ENCODE data around the gene EXOSC10. TPM values are rescaled to one million over a fixed set of nuclear protein-coding genes. Genes with fewer than 3 reads are reported as not detected.
A peak's percentile ranks its signal among the peaks of the same experiment; 100 is the strongest.

The EXOSC10 gene
- 74.0 and 76.9 TPM in 2 replicates for polyA plus RNA-seq (2011; rRNA removed)
- polyA plus RNA-seq (2012; cell fraction: cytosol; rRNA removed), result 40.3 and 42.1 TPM in 2 replicates
- 74.3 and 97.9 TPM in 2 replicates for polyA plus RNA-seq (2012; cell fraction: nucleus; rRNA removed)
- polyA plus RNA-seq (2017; fragmentation: RNase III; extraction: RNeasy Plus Mini Kit Qiagen cat#74134 plus additional on column Dnase treatment), result 45.4 to 47.8 TPM (median 47.4 TPM) in 3 replicates
- polyA minus RNA-seq (2011; rRNA and poly(A)+ RNA removed), result 40.9 and 41.2 TPM in 2 replicates

DNA sequence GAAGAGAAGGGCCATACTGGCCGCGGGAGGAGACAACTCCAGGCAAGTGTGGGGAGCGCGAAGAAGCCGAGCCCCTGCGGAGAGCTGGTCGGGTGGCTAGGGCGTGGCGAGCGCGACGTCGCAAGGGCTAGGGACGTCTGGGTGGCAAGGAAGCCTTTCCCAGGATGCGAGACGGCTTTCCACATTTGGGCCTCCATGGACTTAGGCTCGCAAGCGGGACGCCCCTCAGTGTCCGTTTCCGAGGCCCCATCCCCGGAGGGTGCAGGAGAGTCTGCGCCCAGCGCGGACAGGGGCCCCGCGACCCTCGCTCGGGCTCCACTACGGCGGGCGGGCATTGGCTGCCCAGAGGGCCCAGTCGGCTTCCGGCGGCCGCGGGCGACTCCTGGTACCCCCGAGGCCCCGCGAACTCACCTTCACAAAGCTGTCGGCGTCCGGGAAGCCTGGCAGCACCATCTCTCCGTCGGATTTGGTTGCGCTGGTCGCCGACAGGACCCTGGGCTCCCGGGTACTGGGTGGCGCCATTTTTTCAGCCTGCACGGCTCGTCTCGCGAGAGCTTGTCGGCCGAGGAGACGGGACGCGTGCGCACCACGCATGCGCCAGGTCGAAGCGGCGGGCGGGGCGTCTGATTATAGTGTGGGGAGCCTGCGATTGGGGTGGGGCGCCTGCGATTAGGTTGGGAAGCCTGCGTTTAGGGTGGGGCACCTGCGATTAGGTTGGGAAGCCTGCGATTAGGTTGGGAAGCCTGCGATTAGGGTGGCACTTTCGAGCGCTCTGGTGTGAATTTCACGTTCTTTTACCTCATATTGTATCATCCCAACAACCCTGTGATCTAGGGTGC is at the start of gene EXOSC10:
Gene EXOSC10, minus strand, starts transcription at position 560 of the 839 bp plus-strand sequence. Its CDS starts 38 bp downstream, at position 522.
- ChIA-PET CTCF (interaction anchor here (2.9 kb wide), 1 partner anchor 62 kb away, joined by 16 read pairs; no protein-coding TSS in a partner anchor), POLR2A (interaction anchor here (0.7 to 1.5 kb wide), 9 partner anchors 10 to 173 kb away, joined by 3 to 5 read pairs (median 3); partner anchors contain the start of gene MTOR)
- FAIRE-seq, result no peak
- peaks cover 8% of the 10 kb centered on the region; the same call in 2 of the 3 replicates for H3K4me1 ChIP-seq
- H3K4me2 ChIP-seq, result peak within 1 kb of the TSS; percentile 96
- DNase-seq (ENCODE audit: low read depth in 1 of 2, low spot score in 1 of 2), result peak; percentile 84 to 88
- peak within 1 kb of the TSS; percentile 88 for H3K4me3 ChIP-seq
- peak; percentile 97 for ATAC-seq
- no peaks in the 10 kb centered on the region for H3K9me3 ChIP-seq
- H3K27ac ChIP-seq, result peak within 1 kb of the TSS; percentile 93 to 100
- TF ChIP-seq, protein P1, sequence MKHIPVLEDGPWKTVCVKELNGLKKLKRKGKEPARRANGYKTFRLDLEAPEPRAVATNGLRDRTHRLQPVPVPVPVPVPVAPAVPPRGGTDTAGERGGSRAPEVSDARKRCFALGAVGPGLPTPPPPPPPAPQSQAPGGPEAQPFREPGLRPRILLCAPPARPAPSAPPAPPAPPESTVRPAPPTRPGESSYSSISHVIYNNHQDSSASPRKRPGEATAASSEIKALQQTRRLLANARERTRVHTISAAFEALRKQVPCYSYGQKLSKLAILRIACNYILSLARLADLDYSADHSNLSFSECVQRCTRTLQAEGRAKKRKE (CRISPR knock-in tag; IDR thresholded peaks at IDR 0.05; ENCODE audit: low read depth), result no peak
- TF ChIP-seq NR3C1 (IDR thresholded peaks at IDR 0.05) (no peak), PHF8 (IDR thresholded peaks at IDR 0.05; ENCODE audit: borderline replicate concordance, low read depth) (peak; percentile 74), CHD2 (IDR thresholded peaks at IDR 0.05; ENCODE audit: low read length, partially characterized antibody) (peak; percentile 85), ESRRA (IDR thresholded peaks at IDR 0.05; ENCODE audit: borderline replicate concordance, low read length) (no peak), NPAS2 (CRISPR knock-in tag; IDR thresholded peaks at IDR 0.05; ENCODE audit: borderline replicate concordance) (no peak), TP53 (CRISPR knock-in tag; IDR thresholded peaks at IDR 0.05) (no peak), POLR2A (IDR thresholded peaks at IDR 0.05; ENCODE audit: low read length) (peak; percentile 40), HOXB13 (CRISPR knock-in tag; IDR thresholded peaks at IDR 0.05; ENCODE audit: low read depth) (no peak), CHD4 (IDR thresholded peaks at IDR 0.05; ENCODE audit: borderline replicate concordance) (no peak), KDM5A (IDR thresholded peaks at IDR 0.05) (peak; percentile 93), MYC (IDR thresholded peaks at IDR 0.05; ENCODE audit: borderline replicate concordance, low read length) (no peak), JUN (IDR thresholded peaks at IDR 0.05) (peak in 1 of 2 experiments; percentile 72; a peak in 1 of 5 replicates), GATA3 (IDR thresholded peaks at IDR 0.05; ENCODE audit: borderline replicate concordance) (no peak), CEBPB (IDR thresholded peaks at IDR 0.05) (no peak), ZC3H11A (IDR thresholded peaks at IDR 0.05) (no peak), CBX2 (IDR thresholded peaks at IDR 0.05; ENCODE audit: borderline replicate concordance, low read depth) (no peak), KDM1A (IDR thresholded peaks at IDR 0.05; ENCODE audit: low read depth) (no peak), HOXB5 (CRISPR knock-in tag; IDR thresholded peaks at IDR 0.05) (no peak), RARB (CRISPR knock-in tag; IDR thresholded peaks at IDR 0.05) (no peak)
- TF ChIP-seq, protein P2, sequence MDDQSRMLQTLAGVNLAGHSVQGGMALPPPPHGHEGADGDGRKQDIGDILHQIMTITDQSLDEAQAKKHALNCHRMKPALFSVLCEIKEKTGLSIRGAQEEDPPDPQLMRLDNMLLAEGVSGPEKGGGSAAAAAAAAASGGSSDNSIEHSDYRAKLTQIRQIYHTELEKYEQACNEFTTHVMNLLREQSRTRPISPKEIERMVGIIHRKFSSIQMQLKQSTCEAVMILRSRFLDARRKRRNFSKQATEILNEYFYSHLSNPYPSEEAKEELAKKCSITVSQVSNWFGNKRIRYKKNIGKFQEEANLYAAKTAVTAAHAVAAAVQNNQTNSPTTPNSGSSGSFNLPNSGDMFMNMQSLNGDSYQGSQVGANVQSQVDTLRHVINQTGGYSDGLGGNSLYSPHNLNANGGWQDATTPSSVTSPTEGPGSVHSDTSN (IDR thresholded peaks at IDR 0.05), result no peak
- TF ChIP-seq, protein P3, sequence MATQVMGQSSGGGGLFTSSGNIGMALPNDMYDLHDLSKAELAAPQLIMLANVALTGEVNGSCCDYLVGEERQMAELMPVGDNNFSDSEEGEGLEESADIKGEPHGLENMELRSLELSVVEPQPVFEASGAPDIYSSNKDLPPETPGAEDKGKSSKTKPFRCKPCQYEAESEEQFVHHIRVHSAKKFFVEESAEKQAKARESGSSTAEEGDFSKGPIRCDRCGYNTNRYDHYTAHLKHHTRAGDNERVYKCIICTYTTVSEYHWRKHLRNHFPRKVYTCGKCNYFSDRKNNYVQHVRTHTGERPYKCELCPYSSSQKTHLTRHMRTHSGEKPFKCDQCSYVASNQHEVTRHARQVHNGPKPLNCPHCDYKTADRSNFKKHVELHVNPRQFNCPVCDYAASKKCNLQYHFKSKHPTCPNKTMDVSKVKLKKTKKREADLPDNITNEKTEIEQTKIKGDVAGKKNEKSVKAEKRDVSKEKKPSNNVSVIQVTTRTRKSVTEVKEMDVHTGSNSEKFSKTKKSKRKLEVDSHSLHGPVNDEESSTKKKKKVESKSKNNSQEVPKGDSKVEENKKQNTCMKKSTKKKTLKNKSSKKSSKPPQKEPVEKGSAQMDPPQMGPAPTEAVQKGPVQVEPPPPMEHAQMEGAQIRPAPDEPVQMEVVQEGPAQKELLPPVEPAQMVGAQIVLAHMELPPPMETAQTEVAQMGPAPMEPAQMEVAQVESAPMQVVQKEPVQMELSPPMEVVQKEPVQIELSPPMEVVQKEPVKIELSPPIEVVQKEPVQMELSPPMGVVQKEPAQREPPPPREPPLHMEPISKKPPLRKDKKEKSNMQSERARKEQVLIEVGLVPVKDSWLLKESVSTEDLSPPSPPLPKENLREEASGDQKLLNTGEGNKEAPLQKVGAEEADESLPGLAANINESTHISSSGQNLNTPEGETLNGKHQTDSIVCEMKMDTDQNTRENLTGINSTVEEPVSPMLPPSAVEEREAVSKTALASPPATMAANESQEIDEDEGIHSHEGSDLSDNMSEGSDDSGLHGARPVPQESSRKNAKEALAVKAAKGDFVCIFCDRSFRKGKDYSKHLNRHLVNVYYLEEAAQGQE (IDR thresholded peaks at IDR 0.05), result peak; percentile 70
- TF ChIP-seq, protein P4, sequence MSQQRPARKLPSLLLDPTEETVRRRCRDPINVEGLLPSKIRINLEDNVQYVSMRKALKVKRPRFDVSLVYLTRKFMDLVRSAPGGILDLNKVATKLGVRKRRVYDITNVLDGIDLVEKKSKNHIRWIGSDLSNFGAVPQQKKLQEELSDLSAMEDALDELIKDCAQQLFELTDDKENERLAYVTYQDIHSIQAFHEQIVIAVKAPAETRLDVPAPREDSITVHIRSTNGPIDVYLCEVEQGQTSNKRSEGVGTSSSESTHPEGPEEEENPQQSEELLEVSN (IDR thresholded peaks at IDR 0.05; ENCODE audit: borderline replicate concordance, low read depth), result no peak
- TF ChIP-seq, protein P5, sequence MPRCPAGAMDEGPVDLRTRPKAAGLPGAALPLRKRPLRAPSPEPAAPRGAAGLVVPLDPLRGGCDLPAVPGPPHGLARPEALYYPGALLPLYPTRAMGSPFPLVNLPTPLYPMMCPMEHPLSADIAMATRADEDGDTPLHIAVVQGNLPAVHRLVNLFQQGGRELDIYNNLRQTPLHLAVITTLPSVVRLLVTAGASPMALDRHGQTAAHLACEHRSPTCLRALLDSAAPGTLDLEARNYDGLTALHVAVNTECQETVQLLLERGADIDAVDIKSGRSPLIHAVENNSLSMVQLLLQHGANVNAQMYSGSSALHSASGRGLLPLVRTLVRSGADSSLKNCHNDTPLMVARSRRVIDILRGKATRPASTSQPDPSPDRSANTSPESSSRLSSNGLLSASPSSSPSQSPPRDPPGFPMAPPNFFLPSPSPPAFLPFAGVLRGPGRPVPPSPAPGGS (IDR thresholded peaks at IDR 0.05), result no peak
- TF ChIP-seq, protein P6, sequence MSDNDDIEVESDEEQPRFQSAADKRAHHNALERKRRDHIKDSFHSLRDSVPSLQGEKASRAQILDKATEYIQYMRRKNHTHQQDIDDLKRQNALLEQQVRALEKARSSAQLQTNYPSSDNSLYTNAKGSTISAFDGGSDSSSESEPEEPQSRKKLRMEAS (IDR thresholded peaks at IDR 0.05), result peak; percentile 25; the same call in 1 of the 2 replicates
- 2% methylated on average over 17 of the region's 78 CpGs for WGBS (ENCODE audit: missing lambda C conversion rate)

Data from A549 (cell line).